IPS-18c (cell line): Measurements from ENCODE around the gene MRPL38.
"Not testable (repeated sequence)": the region's sequence is repeated elsewhere in the genome, so short reads cannot be mapped to it uniquely, and the experiment has no call there.

Experiments
- H3K4me3 ChIP-seq: 2 replicates; pipeline ENCODE4 v1.7.0; 2013; ENCODE audit warnings: low read depth, mild to moderate bottlenecking, low read length, moderate library complexity; ENCODE audit not compliant: insufficient read depth
- H3K9me3 ChIP-seq: one replicate; pipeline ENCODE4 v1.6.1; 2013; ENCODE audit warnings: mild to moderate bottlenecking, low read length, moderate library complexity; ENCODE audit not compliant: control insufficient read depth, insufficient read depth

Gene MRPL38

DNA sequence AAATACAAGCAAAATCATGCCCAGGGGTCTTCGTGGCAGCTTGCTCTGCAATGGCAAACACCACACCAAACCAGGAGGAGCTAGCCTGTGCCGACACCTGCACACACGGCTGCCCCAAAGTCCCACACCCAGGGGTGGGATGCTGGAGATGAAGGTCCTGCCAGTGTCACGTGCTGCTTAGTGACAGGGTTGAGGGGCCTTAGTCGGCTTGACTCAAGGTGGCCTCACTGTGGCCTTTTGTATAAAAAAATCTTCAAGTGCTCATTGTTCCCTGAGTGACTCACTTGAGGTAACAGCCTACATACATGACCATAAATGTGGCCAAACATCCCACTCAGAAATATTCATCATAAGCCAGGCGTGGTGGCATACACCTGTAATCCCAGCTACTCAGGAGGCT lies 15.2 kb downstream of the MRPL38 start:
- Histone ChIP-seq H3K4me3 (no peak overlapping the region), H3K9me3 (no peaks in the 10 kb centered on the region)

DNA sequence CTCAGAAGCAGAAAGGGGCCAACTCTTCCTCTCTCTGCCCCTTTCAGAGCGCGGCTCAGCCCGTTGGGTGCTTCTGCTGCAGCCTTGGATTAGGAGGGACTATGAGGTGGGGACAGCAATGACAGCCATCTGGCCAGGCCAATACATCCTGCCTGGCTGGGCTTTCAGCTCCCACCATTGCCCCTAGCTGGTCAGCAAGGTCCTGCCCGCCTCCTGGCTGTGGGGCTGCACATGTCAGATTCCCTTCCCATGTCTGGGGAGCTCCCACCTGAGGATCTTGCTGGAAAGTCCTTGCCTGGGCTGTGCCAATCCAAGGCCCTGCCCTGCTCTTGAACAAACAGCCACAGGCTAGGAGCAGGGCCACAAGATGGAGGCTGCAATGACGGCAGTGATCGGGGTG lies 16.2 kb downstream of the MRPL38 start:
- no peak overlapping the region for H3K4me3 ChIP-seq
- no peaks in the 10 kb centered on the region for H3K9me3 ChIP-seq

- H3K9me3 ChIP-seq: not testable (repeated sequence)
Observed at GRCh38 chr17:75885860-75886259, 18.8 kb downstream of the MRPL38 start.

DNA sequence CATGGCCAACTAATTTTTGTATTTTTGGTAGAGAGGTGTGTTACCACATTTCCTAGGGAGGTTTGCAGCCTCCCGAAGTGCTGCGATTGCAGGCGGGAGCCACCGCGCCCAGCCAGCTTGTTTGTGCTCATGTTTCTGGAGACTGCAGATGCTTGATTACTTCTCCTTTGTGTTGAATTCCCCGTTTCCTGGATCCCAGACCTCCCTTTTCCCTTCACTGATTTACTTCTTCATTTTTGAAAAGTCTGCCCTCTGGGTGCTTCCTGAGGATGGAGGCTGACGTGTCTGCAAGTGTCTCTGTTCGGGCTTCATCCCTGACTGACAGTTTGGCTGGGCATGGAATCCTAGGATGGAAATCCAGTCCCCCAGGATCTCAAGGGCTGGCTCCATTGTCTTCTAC lies 19.3 kb downstream of the MRPL38 start:
- H3K9me3 ChIP-seq: no peaks in the 10 kb centered on the region
- H3K4me3 ChIP-seq: no peak overlapping the region

More at GRCh38 chr17:75885860-75886259, 18.8 kb downstream of the MRPL38 start:
- not testable (repeated sequence) for H3K4me3 ChIP-seq

- Histone ChIP-seq H3K9me3 (no peaks in the 10 kb centered on the region), H3K4me3 (no peak overlapping the region)
Observed at GRCh38 chr17:75881678-75882454, 22.8 kb downstream of the MRPL38 start.

DNA sequence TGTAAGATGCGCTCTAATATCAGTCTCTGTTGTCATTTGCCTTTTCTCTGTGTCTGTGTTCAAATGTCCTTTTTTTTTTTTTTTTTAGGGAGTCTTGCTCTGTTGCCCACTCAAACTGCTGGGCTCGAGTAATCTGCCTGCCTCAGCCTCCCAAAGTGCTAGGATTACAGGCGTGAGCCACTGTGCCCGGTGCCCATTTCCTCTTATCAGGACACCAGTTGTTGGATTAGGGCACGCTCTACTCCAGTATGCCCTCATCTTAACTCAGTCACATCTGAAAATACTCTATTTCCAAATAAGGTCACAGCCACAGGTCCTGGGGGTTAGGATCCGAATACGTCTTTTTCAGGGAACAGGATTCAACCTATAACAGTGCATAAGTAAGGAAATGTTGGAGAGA lies 24.4 kb downstream of the MRPL38 start:
- no peak overlapping the region for H3K4me3 ChIP-seq
- no peaks in the 10 kb centered on the region for H3K9me3 ChIP-seq

- Histone ChIP-seq H3K9me3 (no peaks in the 10 kb centered on the region), H3K4me3 (peak within 1 kb of the TSS; percentile 61)
Observed at GRCh38 chr17:75878174-75878998, 26.3 kb downstream of the MRPL38 start, which contains the start of gene TRIM47. TRIM47 (minus strand) TSS chr17:75878581; CDS start chr17:75878548, 33 bp downstream.

- Histone ChIP-seq H3K4me3 (peak overlapping the region; percentile 61), H3K9me3 (no peaks in the 10 kb centered on the region)
Observed at GRCh38 chr17:75877752-75878173, 26.9 kb downstream of the MRPL38 start.

DNA sequence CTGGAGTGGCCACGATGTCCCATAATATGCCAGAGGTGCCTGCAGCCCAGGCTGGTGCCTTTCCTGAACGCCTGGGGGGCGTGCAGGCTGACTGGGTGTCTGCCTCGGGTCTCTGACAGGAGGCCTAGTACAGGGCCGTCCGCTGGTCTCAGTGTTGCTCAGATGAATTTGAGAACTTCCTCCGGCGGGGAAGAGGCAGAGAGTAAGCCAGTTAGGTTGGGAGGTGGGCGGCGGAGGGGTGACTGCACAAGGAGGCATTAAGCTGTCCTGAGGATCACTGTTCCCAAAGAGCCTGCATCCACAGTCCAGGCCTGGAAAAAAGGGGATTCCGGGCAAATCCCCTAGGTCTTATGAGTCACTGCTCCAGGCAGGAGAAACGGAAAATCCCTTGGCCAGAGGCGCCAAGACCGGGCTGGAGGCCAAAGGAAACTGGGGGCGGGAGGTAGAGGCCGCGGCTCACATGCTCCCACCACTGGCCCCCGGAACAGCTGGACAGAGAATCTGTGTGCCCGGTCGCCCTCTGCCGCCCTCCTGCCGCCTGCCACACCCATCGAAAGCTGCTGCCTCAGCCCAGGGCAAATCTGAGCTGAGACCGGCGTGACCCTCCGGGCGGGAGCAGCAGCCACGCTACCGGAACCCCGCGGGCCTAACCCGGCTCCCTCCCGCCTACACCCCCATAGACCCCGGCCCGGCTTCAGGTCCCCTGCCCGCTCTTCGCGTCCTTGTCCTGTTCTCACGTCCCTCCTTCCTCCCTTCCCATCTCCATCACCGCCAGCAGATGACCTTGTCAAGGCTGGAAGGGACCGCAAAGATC lies 27.5 kb downstream of the MRPL38 start:
- Histone ChIP-seq H3K9me3 (no peaks in the 10 kb centered on the region), H3K4me3 (peak overlapping the region; percentile 61)

GRCh38 chr17:75876190-75876937 lies 28.3 kb downstream of the MRPL38 start:
- Histone ChIP-seq H3K9me3 (no peaks in the 10 kb centered on the region), H3K4me3 (peak overlapping the region; percentile 61; the same call in 1 of the 2 replicates)

- Histone ChIP-seq H3K4me3 (no peak overlapping the region), H3K9me3 (no peaks in the 10 kb centered on the region)
Observed at GRCh38 chr17:75875940-75876189, 28.8 kb downstream of the MRPL38 start.

- Histone ChIP-seq H3K4me3 (no peak overlapping the region), H3K9me3 (no peaks in the 10 kb centered on the region)
Observed at GRCh38 chr17:75875182-75875939, 29.3 kb downstream of the MRPL38 start.

DNA sequence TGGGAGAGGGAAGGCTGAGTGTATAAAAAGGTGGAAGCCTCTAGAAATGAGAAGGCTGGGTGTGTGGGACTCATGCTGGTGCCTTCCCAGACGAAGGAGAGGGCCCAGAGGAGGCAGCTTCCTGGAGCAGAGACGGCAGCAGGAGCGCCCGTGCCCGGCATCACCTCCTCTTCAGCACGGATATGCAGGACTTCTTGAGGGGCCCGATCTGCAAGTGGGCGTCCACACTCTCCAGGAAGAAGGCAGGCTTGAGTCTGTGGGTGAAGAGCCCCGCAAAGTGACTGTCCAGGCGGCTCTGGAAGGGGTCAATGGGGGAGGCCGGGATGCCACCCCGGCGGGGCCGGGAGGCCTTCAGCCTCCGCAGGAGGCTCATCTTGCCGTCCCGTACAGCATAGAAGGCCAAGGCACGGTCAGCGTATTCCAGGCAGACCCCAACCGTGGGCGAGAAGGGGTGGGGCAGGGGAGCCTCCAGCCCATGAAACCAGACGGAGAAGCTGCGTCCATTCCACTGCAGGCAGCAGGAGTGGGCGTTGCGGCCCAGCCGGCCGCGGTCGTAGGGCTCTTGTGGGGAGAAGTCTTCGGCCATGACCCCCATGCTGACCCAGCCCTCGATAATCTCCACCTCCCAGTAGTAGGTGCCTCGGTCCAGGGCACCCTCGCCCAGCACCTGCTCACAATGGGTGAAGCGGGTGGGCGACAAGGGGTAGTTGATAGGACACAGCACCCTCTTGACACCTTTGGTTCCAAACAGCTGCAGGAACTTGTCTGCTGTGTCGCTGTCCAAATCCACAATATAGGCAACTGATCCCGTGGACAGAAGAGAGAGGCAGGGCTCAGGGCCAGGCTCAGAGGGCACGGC lies 30.1 kb downstream of the MRPL38 start:
- no peak overlapping the region for H3K4me3 ChIP-seq
- H3K9me3 ChIP-seq: no peaks in the 10 kb centered on the region

- Histone ChIP-seq H3K9me3 (no peaks in the 10 kb centered on the region), H3K4me3 (no peak overlapping the region)
Observed at GRCh38 chr17:75873587-75874322, 30.9 kb downstream of the MRPL38 start.
